Activated CD8-positive, alpha-beta T cell treated with anti-CD3 and anti-CD28 coated beads, Interleukin-2, amount 10 ng/mL, durations not matched to agents 7 days and 5 days (primary cell): ENCODE results near the gene ASPDH. TPM values are rescaled to one million over a fixed set of nuclear protein-coding genes. Genes with fewer than 3 reads are reported as not detected.
A peak's percentile ranks its signal among the peaks of the same experiment; 100 is the strongest.

Experiments used
- ATAC-seq: fragments of 150-1000 bp; cut with Tn5 transposase; one replicate; pipeline ENCODE4 v1.10.0; 2021; ENCODE audit warnings: moderate library complexity
- CTCF ChIA-PET: fragments of 350-600 bp; sonication (Branson Sonifier 250); formaldehyde crosslinking; loops from one replicate; lab custom pipeline; 2021; ENCODE audit warnings: antibody characterized with exemption; lab: Charles Lee
- POLR2A ChIA-PET: fragments of 350-600 bp; sonication (Branson Sonifier 250); formaldehyde crosslinking; loops from one replicate; lab custom pipeline; 2021; ENCODE audit warnings: antibody characterized with exemption; lab: Charles Lee
- DNase-seq: peaks from one replicate; pipeline ENCODE4 v3.0.0-alpha.2; 2020
- H3K27ac Mint-ChIP-seq: one replicate; pipeline ENCODE4 v1.8.0; 2021; ENCODE audit warnings: mild to moderate bottlenecking, mixed read lengths
- H3K27me3 Mint-ChIP-seq: one replicate; pipeline ENCODE4 v1.8.0; 2021; ENCODE audit warnings: low read depth, mixed read lengths
- H3K36me3 Mint-ChIP-seq: one replicate; pipeline ENCODE4 v1.8.0; 2021; ENCODE audit warnings: low read depth, mixed read lengths
- H3K4me1 Mint-ChIP-seq: one replicate; pipeline ENCODE4 v1.8.0; 2021; ENCODE audit warnings: low read depth, mixed read lengths
- H3K4me3 Mint-ChIP-seq: one replicate; pipeline ENCODE4 v1.8.0; 2021; ENCODE audit warnings: mild to moderate bottlenecking, mixed read lengths
- H3K9me3 Mint-ChIP-seq: one replicate; pipeline ENCODE4 v1.8.0; 2022; ENCODE audit warnings: mixed read lengths; ENCODE audit not compliant: insufficient read depth
- total RNA-seq, 2 experiments: library from RNA; stranded (reverse); gene quantifications; one replicate each; pipeline ENCODE4 v1.2.3, GENCODE V29; 2021

ASPDH gene
- total RNA-seq, 2 experiments from 2014 or later: not detected

- Mint-ChIP-seq H3K27me3 (no peaks in the 10 kb centered on the region), H3K9me3 (no peaks in the 10 kb centered on the region), H3K4me1 (peaks cover 22% of the 10 kb centered on the region), H3K4me3 (peak within 1 kb of the TSS; percentile 94), H3K27ac (peak within 1 kb of the TSS; percentile 97), H3K36me3 (peaks cover 5% of the 10 kb centered on the region)
- DNase-seq (peak; percentile 99), ATAC-seq (peak; percentile 97)
- ChIA-PET CTCF (interaction anchor here (1.1 to 1.7 kb wide), 5 partner anchors 11 to 45 kb away, joined by 3 to 7 read pairs (median 4); no protein-coding TSS in a partner anchor), POLR2A (interaction anchor here (0.6 to 1.7 kb wide), 5 partner anchors 8 to 127 kb away, joined by 3 to 4 read pairs (median 3); partner anchors contain the start of gene POLD1)
These were observed 2.5 kb downstream of the ASPDH start, which contains the start of gene JOSD2 for GRCh38 chr19:50511069-50511822. TSS of gene JOSD2 (minus strand) at chr19:50511191. CDS start at chr19:50510431, 760 bp downstream.

- H3K4me3 Mint-ChIP-seq: peak overlapping the region; percentile 94
These were observed 3.0 kb downstream of the ASPDH start for GRCh38 chr19:50510700-50511068.

DNA sequence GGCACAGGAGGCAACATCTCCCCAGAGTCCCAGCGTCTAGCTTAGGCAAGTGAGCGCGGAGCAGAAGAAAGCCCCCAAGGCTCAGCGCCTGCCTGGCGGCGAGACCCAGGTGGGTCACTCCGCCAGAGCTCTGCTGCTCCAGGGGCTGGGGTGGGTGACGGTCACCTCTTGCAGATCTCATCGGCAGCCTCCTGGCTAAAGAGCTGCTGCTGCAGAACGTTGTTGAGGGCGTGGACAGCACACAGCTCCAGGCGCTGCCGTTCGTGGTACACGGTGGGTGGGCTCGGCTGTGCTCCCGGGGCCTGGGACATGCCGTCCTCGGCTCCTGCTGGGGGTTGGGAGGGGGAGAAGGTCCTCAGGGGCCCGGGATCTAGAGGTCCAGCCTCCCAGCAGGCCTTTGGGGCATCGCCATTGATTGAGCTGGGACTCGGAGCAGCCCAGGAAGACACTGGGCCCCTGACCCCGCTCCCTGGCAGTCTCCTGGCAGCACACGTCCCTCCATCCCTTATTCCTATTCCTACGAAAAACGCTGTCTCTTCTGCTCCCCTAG lies 3.5 kb downstream of the ASPDH start:
- ChIA-PET POLR2A (interaction anchor here (1.7 kb wide), 1 partner anchor 126 kb away, joined by 4 read pairs; the partner anchor contains the start of gene POLD1), CTCF (interaction anchor here (1.1 to 1.9 kb wide), 3 partner anchors 29 to 153 kb away, joined by 3 to 7 read pairs (median 6); no protein-coding TSS in a partner anchor)
- peaks cover 22% of the 10 kb centered on the region for H3K4me1 Mint-ChIP-seq

More at GRCh38 chr19:50510700-50511068, 3.0 kb downstream of the ASPDH start:
- peaks cover 5% of the 10 kb centered on the region for H3K36me3 Mint-ChIP-seq
- H3K9me3 Mint-ChIP-seq: no peaks in the 10 kb centered on the region
- H3K27ac Mint-ChIP-seq: peak overlapping the region; percentile 97
- ChIA-PET CTCF (interaction anchor here (1.1 to 1.7 kb wide), 4 partner anchors 10 to 46 kb away, joined by 3 to 7 read pairs (median 4); no protein-coding TSS in a partner anchor), POLR2A (interaction anchor here (0.6 to 1.7 kb wide), 4 partner anchors 9 to 126 kb away, joined by 3 to 4 read pairs (median 3); partner anchors contain the start of gene POLD1)
- DNase-seq (no peak), ATAC-seq (no peak)
- H3K4me1 Mint-ChIP-seq: peaks cover 22% of the 10 kb centered on the region
- no peaks in the 10 kb centered on the region for H3K27me3 Mint-ChIP-seq

GRCh38 chr19:50509366-50509765 lies 4.3 kb downstream of the ASPDH start:
- H3K27ac Mint-ChIP-seq: peak overlapping the region; percentile 64

More for the DNA sequence above, 3.5 kb downstream of the ASPDH start:
- H3K4me3 Mint-ChIP-seq: peak overlapping the region; percentile 94
- DNase-seq (no peak), ATAC-seq (no peak)
- no peaks in the 10 kb centered on the region for H3K9me3 Mint-ChIP-seq
- peaks cover 6% of the 10 kb centered on the region for H3K36me3 Mint-ChIP-seq
- peak overlapping the region; percentile 97 for H3K27ac Mint-ChIP-seq
- no peaks in the 10 kb centered on the region for H3K27me3 Mint-ChIP-seq

GRCh38 chr19:50508843-50509190 lies 4.9 kb downstream of the ASPDH start:
- Mint-ChIP-seq H3K9me3 (no peaks in the 10 kb centered on the region), H3K27me3 (no peaks in the 10 kb centered on the region), H3K27ac (peak overlapping the region; percentile 72), H3K36me3 (peaks cover 7% of the 10 kb centered on the region), H3K4me1 (peaks cover 20% of the 10 kb centered on the region), H3K4me3 (peak overlapping the region; percentile 13)
- DNase-seq: no peak
- CTCF ChIA-PET: interaction anchor here (1.9 kb wide), 1 partner anchor 152 kb away, joined by 6 read pairs; no protein-coding TSS in a partner anchor
- POLR2A ChIA-PET: interaction anchor here (0.6 kb wide), 1 partner anchor 124 kb away, joined by 3 read pairs; no protein-coding TSS in a partner anchor
- no peak for ATAC-seq

More at GRCh38 chr19:50509366-50509765, 4.3 kb downstream of the ASPDH start:
- Mint-ChIP-seq H3K4me1 (peaks cover 20% of the 10 kb centered on the region), H3K36me3 (peaks cover 7% of the 10 kb centered on the region), H3K4me3 (peak overlapping the region; percentile 45), H3K9me3 (no peaks in the 10 kb centered on the region), H3K27me3 (no peaks in the 10 kb centered on the region)
- DNase-seq (no peak), ATAC-seq (no peak)
- ChIA-PET POLR2A (no interaction called here), CTCF (interaction anchor here (1.9 kb wide), 1 partner anchor 152 kb away, joined by 6 read pairs; no protein-coding TSS in a partner anchor)

DNA sequence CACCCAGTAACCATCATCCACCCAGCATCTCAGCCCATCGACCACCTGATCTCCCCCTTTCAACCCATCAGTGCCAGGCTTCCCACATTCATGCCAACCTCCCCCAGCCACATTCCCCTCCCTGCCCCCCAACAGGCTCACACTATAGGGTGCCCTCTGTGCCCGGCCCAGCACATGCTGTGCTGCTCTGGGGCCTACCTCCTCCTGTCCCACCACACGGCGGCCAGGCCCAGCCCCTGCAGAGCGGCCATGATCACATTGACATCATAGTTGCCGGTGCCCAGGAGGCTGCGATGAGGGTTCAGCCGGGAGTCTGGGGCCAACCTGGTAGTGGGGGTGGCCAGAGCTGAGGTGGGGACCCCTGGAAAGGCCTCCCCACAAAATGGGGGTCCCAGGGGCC lies 6.3 kb downstream of the ASPDH start:
- no peak for ATAC-seq
- H3K27ac Mint-ChIP-seq: no peak overlapping the region

GRCh38 chr19:50506700-50507099 lies 7.0 kb downstream of the ASPDH start:
- ATAC-seq (no peak), DNase-seq (no peak)
- Mint-ChIP-seq H3K27me3 (no peaks in the 10 kb centered on the region), H3K4me3 (no peak overlapping the region), H3K9me3 (no peaks in the 10 kb centered on the region), H3K36me3 (peaks cover 7% of the 10 kb centered on the region), H3K27ac (no peak overlapping the region), H3K4me1 (peaks cover 18% of the 10 kb centered on the region)
- CTCF ChIA-PET: no interaction called here
- POLR2A ChIA-PET: no interaction called here

More for the DNA sequence above, 6.3 kb downstream of the ASPDH start:
- no peaks in the 10 kb centered on the region for H3K27me3 Mint-ChIP-seq
- CTCF ChIA-PET: no interaction called here
- H3K4me1 Mint-ChIP-seq: peaks cover 20% of the 10 kb centered on the region
- DNase-seq: no peak
- H3K36me3 Mint-ChIP-seq: peaks cover 7% of the 10 kb centered on the region
- H3K9me3 Mint-ChIP-seq: no peaks in the 10 kb centered on the region
- H3K4me3 Mint-ChIP-seq: no peak overlapping the region
- POLR2A ChIA-PET: no interaction called here

DNA sequence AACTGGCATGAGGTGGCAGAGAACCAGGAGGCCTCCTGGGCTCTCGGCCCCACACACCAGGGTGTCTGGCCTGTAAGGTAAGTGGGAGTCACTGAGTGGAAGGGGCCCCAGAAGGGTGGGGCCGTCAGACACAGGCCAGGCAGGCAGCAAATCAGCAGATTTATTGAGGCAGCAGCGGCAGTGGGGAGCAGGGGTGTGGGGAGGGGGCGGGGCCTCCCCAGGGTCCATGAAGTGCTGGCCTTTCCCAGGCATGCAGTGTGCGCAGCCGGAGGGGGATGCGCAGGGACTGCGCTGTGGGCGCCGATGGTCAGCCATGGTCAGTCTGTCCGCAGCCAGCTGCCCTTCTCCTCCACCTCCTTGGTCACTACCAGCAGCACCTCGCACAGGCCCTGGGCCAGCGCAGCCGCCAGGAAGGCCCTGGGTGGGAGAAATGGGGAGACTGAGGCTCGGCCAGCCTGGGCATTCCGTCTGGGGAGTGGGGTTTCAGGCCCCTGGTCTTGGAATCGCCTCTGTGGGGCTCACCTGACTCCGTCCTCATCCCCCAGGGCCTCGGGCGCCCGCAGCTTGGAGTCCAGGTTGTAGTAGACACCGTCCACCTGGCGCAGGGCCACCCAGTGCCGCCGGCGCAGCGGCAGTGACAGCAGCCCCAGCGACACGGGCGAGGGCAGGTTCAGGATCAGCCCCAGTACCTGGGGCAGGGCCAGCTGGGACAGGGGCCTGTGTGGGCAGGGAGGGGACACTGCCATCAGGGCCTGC lies 7.7 kb downstream of the ASPDH start:
- ATAC-seq (no peak), DNase-seq (no peak)
- no peak overlapping the region for H3K27ac Mint-ChIP-seq
- H3K36me3 Mint-ChIP-seq: peaks cover 7% of the 10 kb centered on the region
- no peaks in the 10 kb centered on the region for H3K27me3 Mint-ChIP-seq
- POLR2A ChIA-PET: no interaction called here
- peaks cover 14% of the 10 kb centered on the region for H3K4me1 Mint-ChIP-seq
- H3K4me3 Mint-ChIP-seq: no peak overlapping the region
- H3K9me3 Mint-ChIP-seq: no peaks in the 10 kb centered on the region
- CTCF ChIA-PET: no interaction called here

DNA sequence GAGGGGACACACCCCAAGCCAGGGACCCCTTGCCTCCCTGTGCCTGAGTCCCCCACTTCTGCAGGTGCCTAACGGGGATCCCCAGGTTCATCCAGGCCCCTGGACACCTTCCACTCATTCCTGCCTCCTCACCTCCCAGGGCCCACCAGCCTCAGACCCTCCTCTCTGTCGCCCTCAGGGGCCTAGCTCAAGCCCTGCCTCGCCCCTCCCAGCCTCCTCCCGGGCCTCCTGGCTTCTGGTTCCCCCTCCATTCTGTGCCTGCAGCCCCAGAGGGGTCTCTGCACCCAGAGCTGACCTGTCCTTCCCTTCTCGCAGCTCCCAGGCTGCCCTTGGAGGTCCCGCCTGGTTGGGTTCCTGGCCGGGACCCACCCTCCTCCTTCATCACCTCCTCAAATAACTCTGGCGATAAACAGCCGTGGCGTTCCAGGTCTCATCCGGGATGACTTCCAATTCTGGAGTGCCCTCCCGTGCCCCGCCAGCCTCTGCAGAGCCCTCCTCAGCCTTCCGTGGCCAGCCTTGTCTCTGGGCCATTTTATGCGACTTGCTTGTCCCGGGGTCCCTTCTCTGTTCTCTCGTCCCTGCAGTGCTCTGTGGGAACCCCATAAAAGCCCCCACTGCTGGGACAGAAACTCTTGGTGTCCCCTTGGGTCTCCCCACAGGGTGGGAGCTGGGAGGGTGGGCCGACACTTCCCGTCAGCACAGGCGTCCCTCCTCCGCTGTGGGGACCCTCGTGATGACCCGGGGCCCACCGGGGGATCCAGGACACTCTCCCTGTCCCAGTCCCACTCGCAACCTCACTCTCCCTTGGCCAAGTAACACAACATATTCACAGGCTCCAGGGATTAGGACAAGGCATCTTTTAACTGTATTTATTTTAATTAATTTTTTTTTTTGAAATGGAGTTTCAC lies 11.9 kb downstream of the ASPDH start:
- H3K4me1 Mint-ChIP-seq: no peaks in the 10 kb centered on the region
- POLR2A ChIA-PET: no interaction called here
- no peaks in the 10 kb centered on the region for H3K9me3 Mint-ChIP-seq

GRCh38 chr19:50501186-50501567 lies 12.5 kb downstream of the ASPDH start:
- Mint-ChIP-seq H3K36me3 (peaks cover 2% of the 10 kb centered on the region), H3K4me1 (no peaks in the 10 kb centered on the region), H3K27ac (no peak overlapping the region), H3K27me3 (no peaks in the 10 kb centered on the region), H3K4me3 (no peak overlapping the region), H3K9me3 (no peaks in the 10 kb centered on the region)
- ChIA-PET POLR2A (no interaction called here), CTCF (no interaction called here)
- DNase-seq (no peak), ATAC-seq (peak; percentile 18)

More for the DNA sequence above, 11.9 kb downstream of the ASPDH start:
- peaks cover 2% of the 10 kb centered on the region for H3K36me3 Mint-ChIP-seq
- ATAC-seq (peak; percentile 13), DNase-seq (no peak)
- no peak overlapping the region for H3K27ac Mint-ChIP-seq
- no peaks in the 10 kb centered on the region for H3K27me3 Mint-ChIP-seq
- no peak overlapping the region for H3K4me3 Mint-ChIP-seq
- CTCF ChIA-PET: no interaction called here
